Heart right ventricle (tissue), 16 donors: ENCODE results near the gene PCSK5. TPM values are rescaled to one million over a fixed set of nuclear protein-coding genes. Genes with fewer than 3 reads are reported as not detected.
"Not testable (repeated sequence)": the region's sequence is repeated elsewhere in the genome, so short reads cannot be mapped to it uniquely, and the experiment has no call there.

Experiments used
- ATAC-seq, 8 donors: fragments of 200-7000 bp; cut with Tn5 transposase; one replicate each; pipeline ENCODE4 v1.9.1; 2020; ENCODE audit warnings: mild to moderate bottlenecking in 8 of 8, moderate library complexity in 8 of 8, moderate number of reproducible peaks in 1 of 8
- DNase-seq, 2 donors: peaks; one replicate each; pipeline ENCODE4 v3.0.0-alpha.2; 2020
- H3K27ac ChIP-seq, 10 donors: fragments of 200-600 bp; sonication (generic) in 2 of 10; one replicate each; pipeline versions ENCODE4 v1.5.0 to v1.8.0; 2020 to 2022; ENCODE audit warnings: mild to moderate bottlenecking in 3 of 10
- H3K27me3 ChIP-seq, 7 donors: fragments of 200-600 bp; one replicate each; pipeline ENCODE4 v1.8.0; 2021 to 2022; ENCODE audit warnings: mild to moderate bottlenecking in 2 of 7
- H3K36me3 ChIP-seq, 9 donors: fragments of 200-600 bp; sonication (generic) in 1 of 9; one replicate each; pipeline versions ENCODE4 v1.5.0 to v1.8.0; 2020 to 2022; ENCODE audit warnings: mild to moderate bottlenecking in 2 of 9
- H3K4me1 ChIP-seq, 9 donors: fragments of 200-600 bp; sonication (generic) in 1 of 9; one replicate each; pipeline versions ENCODE4 v1.5.0 to v1.8.0; 2020 to 2022; ENCODE audit warnings: mild to moderate bottlenecking in 4 of 9
- H3K4me3 ChIP-seq, 10 donors: fragments of 200-600 bp; sonication (generic) in 2 of 10; one replicate each; pipeline versions ENCODE4 v1.5.0 to v1.8.0; 2020 to 2022; ENCODE audit warnings: mild to moderate bottlenecking in 7 of 10, moderate library complexity in 2 of 10
- H3K9me3 ChIP-seq, 11 donors: fragments of 200-600 bp in 10 of 11; sonication (generic) in 2 of 11; one replicate each; pipeline versions ENCODE4 v1.5.0 to v1.8.0; 2013 to 2022; ENCODE audit warnings: mild to moderate bottlenecking in 2 of 11, control low read depth in 1 of 11, moderate library complexity in 1 of 11
- CTCF ChIP-seq, 9 donors: fragments of 200-600 bp; sonication (generic) in 2 of 9; IDR thresholded peaks; one replicate each; pipeline versions ENCODE4 v1.5.0 to v1.8.0; 2021 to 2022; ENCODE audit warnings: antibody characterized with exemption in 9 of 9, mild to moderate bottlenecking in 5 of 9, moderate library complexity in 1 of 9
- WGBS, 2 donors: extraction: QIAGEN DNeasy Blood & Tissue Kit; methylation state at CpG; one replicate each; pipeline ENCODE4 v1.1.7; 2013; ENCODE audit warnings: inconsistent platforms in 1 of 2; 5-methylcytosine and 5-hydroxymethylcytosine counted together
- intact Hi-C, 10 donors: fragments of 100-400 bp; cut with DNase I; formaldehyde crosslinking; loops; one replicate each; pipeline versions ENCODE4 v1.11.1 to v1.14.2; 2022
- polyA plus RNA-seq, 2 donors: library from polyadenylated mRNA; stranded (reverse); fragments of 200-250 nt; gene quantifications; one replicate each; pipeline ENCODE4 v1.2.3, GENCODE V29; 2013
- total RNA-seq, 10 donors: library from RNA; stranded (reverse); fragmentation: NEBNext Ultra II Directional in 3 of 10; extraction: Animal tissue kit (Norgen Biotek cat#: 25700) in 3 of 10; gene quantifications; one replicate each; pipeline versions ENCODE4 v1.2.1 to v1.2.4, GENCODE V29; 2021 to 2023
- donor health status: Arrhythmogenic right ventricular cardiomyopathy.
- donor health status: ischemic (EF 13 %, LVEDD 7.1; RV severe dilation, severe dysfunction).
- donor health status: healthy with polysubstance abuse.
- donor health status: DM: no; HTN: yes; CAD: no.
- donor health status: DM: no; HTN: no; CAD: no.
- donor health status: ischemic (EF 25% LVEDD 6.9; RV normal size, moderate dysfunction).
- donor health status: ischemic (EF 25% LVEDD 5.7; RV mildly dilated, moderate dysfunction).
- donor health status: healthy.
- donor health status: DM: yes; HTN: yes; CAD: no.
- donor health status: Ischemic cardiomyopathy.
- donor health status: ischemic (EF 35%, LVEDD 5.7; RV mildly dilated, moderate dysfunction).
- donor health status: nonischemic (EF 11% LVEDD 7.7; RV severe dilation, severe dysfunction).
- donor health status: DM: yes; HTN: yes; CAD: no.
- donor health status: PGD.
- donor health status: ischemic (EF 29% LVEDD 5.4; RV normal size, mild dysfunction).
- donor health status: nonischemic (EF 23%, LVEDD 6.1; RV moderate dilation, normal function).

The PCSK5 gene
- total and polyA plus RNA-seq, 12 donors: 1.8 to 8.3 (median 5.7) TPM

- H3K36me3 ChIP-seq: peaks cover 0 to 51% (median 0%) of the 10 kb centered on the region in 9 donors
- H3K27ac ChIP-seq: no peak overlapping the region
- H3K4me1 ChIP-seq: peaks cover 0 to 7% (median 0%) of the 10 kb centered on the region in 9 donors
- no peak overlapping the region for H3K4me3 ChIP-seq
- intact Hi-C loops: loop anchor here in 1 of 10 donors (10.0 kb wide), 1 partner anchor 63 kb away; no protein-coding TSS in a partner anchor
- no peak for TF ChIP-seq CTCF (IDR thresholded peaks at IDR 0.05)
- DNase-seq (no peak), ATAC-seq (no peak)
- H3K9me3 ChIP-seq: peaks cover 0 to 17% (median 3%) of the 10 kb centered on the region in 11 donors
- H3K27me3 ChIP-seq: no peaks in the 10 kb centered on the region
These were observed 187.1 kb downstream of the PCSK5 start for GRCh38 chr9:76077537-76077936.

- H3K27me3 ChIP-seq, DNase-seq, intact Hi-C loops, H3K4me3 ChIP-seq, H3K27ac ChIP-seq, H3K4me1 ChIP-seq, ATAC-seq: not testable (repeated sequence)
- Histone ChIP-seq H3K36me3 (peaks cover 0 to 19% (median 0%) of the 10 kb centered on the region in 9 donors), H3K9me3 (peaks cover 0 to 17% (median 3%) of the 10 kb centered on the region in 11 donors)
- 87 to 98% methylated on average over 5 of the region's 5 CpGs for WGBS, 2 donors
These were observed 190.8 kb downstream of the PCSK5 start for GRCh38 chr9:76081281-76081680.

- Histone ChIP-seq H3K27ac (no peak overlapping the region), H3K4me3 (no peak overlapping the region), H3K36me3 (peaks cover 0 to 17% (median 0%) of the 10 kb centered on the region in 9 donors), H3K9me3 (peaks cover 0 to 17% (median 3%) of the 10 kb centered on the region in 11 donors), H3K4me1 (peaks cover 0 to 7% (median 0%) of the 10 kb centered on the region in 9 donors), H3K27me3 (no peaks in the 10 kb centered on the region)
- peak in 2 of 8 donors; percentile 35 to 58 for ATAC-seq
- intact Hi-C loops: no loop called here
- no peak for DNase-seq
- no peak for TF ChIP-seq CTCF (IDR thresholded peaks at IDR 0.05)
These were observed 191.6 kb downstream of the PCSK5 start for GRCh38 chr9:76082057-76082456.

- Histone ChIP-seq H3K9me3 (no peaks in the 10 kb centered on the region), H3K27ac (no peak overlapping the region), H3K36me3 (peaks cover 0 to 10% (median 0%) of the 10 kb centered on the region in 9 donors), H3K27me3 (no peaks in the 10 kb centered on the region), H3K4me3 (no peak overlapping the region), H3K4me1 (peaks cover 0 to 7% (median 0%) of the 10 kb centered on the region in 9 donors)
- ATAC-seq: no peak
- DNase-seq: no peak
- 91 to 94% methylated on average over 2 of the region's 2 CpGs for WGBS, 2 donors
- intact Hi-C loops: no loop called here
- TF ChIP-seq CTCF (IDR thresholded peaks at IDR 0.05): no peak
These were observed 195.1 kb downstream of the PCSK5 start for GRCh38 chr9:76085596-76085995.

GRCh38 chr9:76086539-76086938 is 196.1 kb downstream of the PCSK5 start:
- Histone ChIP-seq H3K4me1 (peaks cover 0 to 7% (median 0%) of the 10 kb centered on the region in 9 donors), H3K27ac (no peak overlapping the region), H3K36me3 (peaks cover 0 to 10% (median 0%) of the 10 kb centered on the region in 9 donors), H3K27me3 (no peaks in the 10 kb centered on the region), H3K4me3 (no peak overlapping the region), H3K9me3 (no peaks in the 10 kb centered on the region)
- DNase-seq (no peak), ATAC-seq (no peak)
- WGBS, 2 donors: 88 to 92% methylated on average over 1 of the region's 1 CpG
- intact Hi-C loops: no loop called here
- TF ChIP-seq CTCF (IDR thresholded peaks at IDR 0.05): no peak
